DOHH2 (cell line): ENCODE data around the gene FGF22.
"Not testable (repeated sequence)": the region's sequence is repeated elsewhere in the genome, so short reads cannot be mapped to it uniquely, and the experiment has no call there.

ENCODE experiments used
- H3F3A ChIP-seq: fragments of 200-600 bp; sonication (generic), shearing (Covaris generic); 2 replicates; pipeline ENCODE4 v1.6.0; 2016; ENCODE audit warnings: antibody characterized with exemption, mild to moderate bottlenecking; ENCODE audit not compliant: control insufficient read depth, insufficient read depth
- H3K27ac ChIP-seq: fragments of 200-600 bp; sonication (generic); 2 replicates; pipeline ENCODE4 v1.5.1; 2014; ENCODE audit warnings: low read depth, mild to moderate bottlenecking, low read length, moderate library complexity
- H3K27me3 ChIP-seq: fragments of 200-600 bp; sonication (generic); 2 replicates; pipeline ENCODE4 v1.6.1; 2014; ENCODE audit warnings: mild to moderate bottlenecking, low read length, mixed read lengths; ENCODE audit not compliant: control insufficient read depth
- H3K36me3 ChIP-seq: fragments of 200-600 bp; sonication (generic); 2 replicates; pipeline ENCODE4 v1.6.1; 2014; ENCODE audit warnings: mild to moderate bottlenecking, low read length, moderate library complexity, mixed read lengths; ENCODE audit not compliant: control insufficient read depth
- H3K4me1 ChIP-seq: fragments of 200-600 bp; sonication (generic); 2 replicates; pipeline ENCODE4 v1.6.1; 2014; ENCODE audit warnings: mild to moderate bottlenecking, low read length, mixed read lengths; ENCODE audit not compliant: control insufficient read depth
- H3K4me2 ChIP-seq: fragments of 200-600 bp; sonication (generic); 2 replicates; pipeline ENCODE4 v1.6.0; 2014; ENCODE audit warnings: mild to moderate bottlenecking, low read length, moderate library complexity
- H3K4me3 ChIP-seq: fragments of 200-600 bp; sonication (generic); 2 replicates; pipeline ENCODE4 v1.5.1; 2014; ENCODE audit warnings: mild to moderate bottlenecking, low read length, mixed read lengths
- H3K79me2 ChIP-seq: fragments of 200-600 bp; sonication (generic); 2 replicates; pipeline ENCODE4 v1.6.1; 2014; ENCODE audit warnings: mild to moderate bottlenecking, low read length, mixed read lengths; ENCODE audit not compliant: control insufficient read depth
- H3K9me2 ChIP-seq: fragments of 200-600 bp; sonication (generic); replicated peaks from 2 replicates; pipeline ENCODE4 v1.6.1; 2014; ENCODE audit warnings: mild to moderate bottlenecking, low read length, mixed read lengths; ENCODE audit not compliant: control insufficient read depth
- H3K9me3 ChIP-seq: fragments of 200-600 bp; sonication (generic); 2 replicates; pipeline ENCODE4 v1.6.1; 2014; ENCODE audit warnings: antibody characterized with exemption, low read length, mixed read lengths; ENCODE audit not compliant: control insufficient read depth, insufficient read depth
- H4K20me1 ChIP-seq: fragments of 200-600 bp; sonication (generic); 2 replicates; pipeline ENCODE4 v1.6.0; 2014; ENCODE audit warnings: low read depth, mild to moderate bottlenecking, antibody characterized with exemption, low read length, moderate library complexity; ENCODE audit not compliant: control insufficient read depth, insufficient read depth
- CTCF ChIP-seq: fragments of 200-600 bp; sonication (generic); IDR thresholded peaks from one replicate; pipeline ENCODE4 v1.5.1; 2014; ENCODE audit warnings: antibody characterized with exemption, mild to moderate bottlenecking, low read depth, low read length; ENCODE audit not compliant: poor library complexity, severe bottlenecking
- EZH2phosphoT487 ChIP-seq: fragments of 200-600 bp; sonication (generic); IDR thresholded peaks from 2 replicates; pipeline ENCODE4 v1.6.1; 2017; ENCODE audit warnings: borderline replicate concordance, mild to moderate bottlenecking, antibody characterized with exemption, low read length, moderate library complexity, mixed read lengths

Gene FGF22

GRCh38 chr19:604355-604754, 35.3 kb upstream of the FGF22 start:
- Histone ChIP-seq H3K4me1 (peaks cover 6% of the 10 kb centered on the region; the same call in 1 of the 2 replicates), H3F3A (no peaks in the 10 kb centered on the region; the same call in 1 of the 2 replicates), H3K36me3 (no peaks in the 10 kb centered on the region), H3K79me2 (no peaks in the 10 kb centered on the region), H3K9me2 (no peaks in the 10 kb centered on the region), H3K9me3 (no peaks in the 10 kb centered on the region), H3K27me3 (no peaks in the 10 kb centered on the region), H3K4me2 (no peak overlapping the region), H4K20me1 (no peaks in the 10 kb centered on the region), H3K27ac (no peak overlapping the region), H3K4me3 (no peak overlapping the region)
- no peak for TF ChIP-seq CTCF
- TF ChIP-seq EZH2phosphoT487, result no peak

DNA sequence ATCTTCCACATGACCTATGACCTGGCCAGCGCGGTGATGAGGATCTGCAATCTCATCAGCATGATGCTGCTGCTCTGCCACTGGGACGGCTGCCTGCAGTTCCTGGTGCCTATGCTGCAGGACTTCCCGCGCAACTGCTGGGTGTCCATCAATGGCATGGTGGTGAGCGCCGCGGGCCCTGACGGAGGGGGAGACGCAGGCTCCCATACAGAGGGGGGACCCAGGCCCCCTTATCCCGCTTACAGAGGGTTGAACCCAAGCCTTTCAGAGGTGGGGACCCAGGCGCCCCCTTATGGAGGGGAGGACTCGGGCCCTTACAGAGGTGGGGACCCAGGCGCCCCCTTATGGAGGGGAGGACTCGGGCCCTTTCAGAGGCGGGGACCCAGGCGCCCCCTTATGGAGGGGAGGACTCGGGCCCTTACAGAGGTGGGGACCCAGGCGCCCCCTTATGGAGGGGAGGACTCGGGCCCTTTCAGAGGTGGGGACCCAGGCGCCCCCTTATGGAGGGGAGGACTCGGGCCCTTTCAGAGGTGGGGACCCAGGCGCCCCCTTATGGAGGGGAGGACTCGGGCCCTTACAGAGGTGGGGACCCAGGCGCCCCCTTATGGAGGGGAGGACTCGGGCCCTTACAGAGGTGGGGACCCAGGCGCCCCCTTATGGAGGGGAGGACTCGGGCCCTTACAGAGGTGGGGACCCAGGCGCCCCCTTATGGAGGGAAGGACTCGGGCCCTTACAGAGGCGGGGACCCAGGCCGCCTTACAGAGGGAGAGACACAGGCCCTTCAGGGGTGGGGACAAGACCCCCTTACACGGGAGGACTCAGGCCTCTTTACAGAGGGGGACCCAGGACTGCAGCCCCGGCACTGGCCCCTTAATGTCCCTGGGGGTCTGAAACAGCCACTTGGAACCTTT, 34.4 kb upstream of the FGF22 start:
- H3K79me2 ChIP-seq, H3K4me2 ChIP-seq, H3F3A ChIP-seq, H3K4me1 ChIP-seq, H3K36me3 ChIP-seq, H3K4me3 ChIP-seq, H3K27ac ChIP-seq, H4K20me1 ChIP-seq, H3K27me3 ChIP-seq, H3K9me3 ChIP-seq, H3K9me2 ChIP-seq: not testable (repeated sequence)
- TF ChIP-seq CTCF, result peak; percentile 85

- Histone ChIP-seq H3K4me1 (peaks cover 14% of the 10 kb centered on the region), H3K4me3 (no peak overlapping the region), H3K79me2 (no peaks in the 10 kb centered on the region), H3K9me3 (no peaks in the 10 kb centered on the region), H3K4me2 (no peak overlapping the region), H3K27ac (no peak overlapping the region), H4K20me1 (no peaks in the 10 kb centered on the region), H3K9me2 (no peaks in the 10 kb centered on the region), H3F3A (no peaks in the 10 kb centered on the region; the same call in 1 of the 2 replicates), H3K27me3 (no peaks in the 10 kb centered on the region), H3K36me3 (no peaks in the 10 kb centered on the region)
- TF ChIP-seq CTCF (no peak), EZH2phosphoT487 (no peak)
Measured at GRCh38 chr19:607301-608154, 32.2 kb upstream of the FGF22 start.
